D721Med (cell line): ENCODE measurements around the gene CDK5.

Experiments
- DNase-seq: peaks from one replicate; pipeline ENCODE4 v3.0.0; 2011; ENCODE audit warnings: low spot score; ENCODE audit not compliant: insufficient read length
- FAIRE-seq: peaks from 2 replicates; lab custom pipeline; 2011; peaks lifted over from hg19 to GRCh38; lab: Jason Lieb, UNC
- CTCF ChIP-seq: IDR thresholded peaks from 2 replicates; pipeline ENCODE4 v1.5.1; 2012; ENCODE audit warnings: mild to moderate bottlenecking, control low read depth; ENCODE audit not compliant: insufficient read depth; ENCODE audit errors: missing control alignments

CDK5 gene

DNA sequence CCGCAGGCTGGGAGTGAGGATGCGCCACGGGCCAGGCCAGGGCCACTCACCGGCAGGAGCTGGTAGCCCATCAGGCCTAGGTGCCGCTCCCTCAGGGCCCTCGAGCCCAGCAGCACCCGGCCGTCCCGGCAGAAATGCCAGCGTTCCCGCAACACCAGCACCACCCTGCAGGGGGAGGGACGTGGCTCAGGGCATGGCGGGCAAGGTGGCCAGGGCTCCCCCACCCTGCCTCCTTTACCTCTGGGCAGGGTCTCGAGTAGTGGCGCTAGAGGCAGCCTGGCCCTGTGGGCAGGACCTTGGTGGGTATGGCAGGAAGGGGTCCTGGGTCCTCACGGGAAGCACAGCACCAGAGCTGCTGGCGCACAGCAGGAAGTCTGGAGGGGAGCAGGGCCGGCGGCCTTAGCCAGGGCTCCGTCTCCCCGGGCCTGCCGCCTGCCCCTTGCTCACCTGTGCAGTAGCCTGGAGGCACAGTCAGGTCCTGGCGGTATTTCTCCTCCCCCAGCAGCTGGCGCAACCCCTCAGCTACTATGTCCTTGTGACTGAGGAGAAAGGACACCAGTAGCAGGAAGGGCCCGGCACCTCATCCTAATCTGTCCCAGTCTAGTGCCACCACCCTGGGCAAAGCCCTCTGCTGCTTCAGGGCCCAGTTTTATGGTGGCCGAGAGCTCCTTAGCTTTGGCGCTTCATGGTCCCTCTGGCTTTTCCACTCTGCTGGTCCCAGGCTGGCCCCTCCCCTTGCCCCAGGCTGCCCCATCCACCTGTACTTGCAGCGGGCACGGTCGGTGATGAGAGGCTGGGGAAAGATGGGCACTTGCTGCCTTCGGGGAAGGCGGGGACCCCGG, 19.4 kb upstream of the CDK5 start:
- DNase-seq (no peak), FAIRE-seq (no peak)
- TF ChIP-seq CTCF: peak; percentile 1

DNA sequence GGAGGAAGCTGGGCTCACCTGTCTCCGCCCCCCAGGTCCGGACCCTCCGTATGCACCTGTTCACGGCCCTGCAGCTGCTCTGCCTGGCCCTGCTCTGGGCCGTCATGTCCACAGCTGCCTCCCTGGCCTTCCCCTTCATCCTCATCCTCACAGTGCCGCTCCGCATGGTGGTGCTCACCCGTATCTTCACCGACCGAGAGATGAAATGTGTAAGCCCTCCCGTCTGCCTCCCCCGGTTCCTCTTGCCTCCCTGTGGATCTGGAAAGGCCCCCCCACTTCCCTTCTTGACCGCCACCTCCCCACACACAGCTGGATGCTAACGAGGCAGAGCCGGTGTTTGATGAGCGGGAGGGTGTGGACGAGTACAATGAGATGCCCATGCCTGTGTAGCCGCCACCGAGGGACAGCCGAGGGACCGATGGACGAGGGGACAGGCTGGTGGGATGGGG, 18.3 kb upstream of the CDK5 start:
- DNase-seq: no peak
- no peak for TF ChIP-seq CTCF
- no peak for FAIRE-seq

DNA sequence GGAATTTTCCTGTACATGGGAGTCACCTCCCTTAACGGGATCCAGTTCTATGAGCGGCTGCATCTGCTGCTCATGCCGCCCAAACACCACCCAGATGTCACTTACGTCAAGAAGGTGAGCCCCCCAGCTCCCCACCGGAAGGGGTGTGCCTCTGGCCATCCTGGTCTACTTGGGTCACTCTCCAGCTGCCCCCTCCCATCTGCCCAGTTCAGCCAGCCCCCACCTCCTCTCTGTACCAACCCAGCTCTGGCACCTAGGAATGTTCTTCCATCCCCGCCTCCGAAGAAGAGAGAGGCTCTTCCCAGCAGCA, 17.9 kb upstream of the CDK5 start:
- FAIRE-seq: no peak

DNA sequence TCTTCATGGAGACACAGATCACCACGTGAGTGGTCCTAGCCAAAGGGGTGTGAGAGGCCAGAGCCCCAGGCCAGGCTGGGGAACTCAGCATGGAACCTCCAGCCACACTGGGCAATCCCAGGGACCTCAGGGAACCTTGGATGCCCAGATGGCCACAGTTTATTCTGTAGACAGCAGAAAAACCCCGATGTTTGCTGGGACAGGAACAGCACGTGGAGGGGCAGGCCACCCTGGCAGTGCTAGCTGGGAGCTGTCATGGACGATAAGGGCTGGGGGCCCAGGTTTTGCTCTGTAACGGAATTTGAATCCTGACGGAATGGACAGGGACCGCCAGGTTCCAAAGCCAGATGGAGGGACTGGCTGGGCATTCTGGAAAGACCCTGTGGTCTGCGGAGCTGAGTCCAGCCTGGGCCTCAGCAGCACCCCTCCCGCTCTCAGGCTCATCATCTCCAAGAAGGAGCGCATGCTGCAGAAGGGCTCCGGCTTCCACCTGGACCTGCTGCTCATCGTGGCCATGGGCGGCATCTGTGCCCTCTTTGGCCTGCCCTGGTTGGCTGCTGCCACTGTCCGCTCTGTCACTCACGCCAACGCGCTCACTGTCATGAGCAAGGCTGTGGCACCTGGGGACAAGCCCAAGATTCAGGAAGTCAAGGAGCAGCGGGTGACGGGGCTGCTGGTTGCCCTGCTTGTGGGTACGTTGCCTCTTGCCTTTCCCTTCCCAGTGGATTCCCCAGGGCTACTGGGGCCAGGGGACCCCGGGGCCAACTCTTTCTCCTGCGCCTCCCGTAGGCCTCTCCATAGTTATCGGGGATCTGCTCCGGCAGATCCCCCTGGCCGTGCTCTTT, 17.3 kb upstream of the CDK5 start:
- no peak for DNase-seq

More for the DNA sequence above, 17.9 kb upstream of the CDK5 start:
- no peak for TF ChIP-seq CTCF
- DNase-seq: no peak

DNA sequence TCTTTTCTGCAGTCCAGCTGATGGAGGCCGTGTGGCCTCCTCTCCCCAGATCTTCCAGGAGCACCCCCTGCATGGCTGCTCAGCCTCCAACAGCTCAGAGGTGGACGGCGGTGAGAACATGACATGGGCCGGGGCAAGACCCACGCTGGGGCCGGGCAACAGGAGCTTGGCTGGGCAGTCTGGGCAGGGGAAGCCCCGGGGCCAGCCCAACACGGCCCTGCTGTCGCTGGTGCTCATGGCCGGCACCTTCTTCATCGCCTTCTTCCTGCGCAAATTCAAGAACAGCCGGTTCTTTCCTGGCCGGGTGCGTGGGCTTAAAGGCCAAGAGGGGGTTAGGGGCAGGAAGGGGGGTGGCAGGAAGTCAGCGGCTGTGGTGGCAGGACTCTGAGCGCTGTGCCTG, 16.3 kb upstream of the CDK5 start:
- TF ChIP-seq CTCF: no peak
- DNase-seq: no peak
- FAIRE-seq: no peak

More for the DNA sequence above, 17.3 kb upstream of the CDK5 start:
- no peak for TF ChIP-seq CTCF
- no peak for FAIRE-seq

GRCh38 chr7:151071032-151071866, 13.6 kb upstream of the CDK5 start:
- DNase-seq (no peak), FAIRE-seq (no peak)
- TF ChIP-seq CTCF: no peak
